ENCODE measurements around the gene SMOC1. TPM values are rescaled to one million over a fixed set of nuclear protein-coding genes. Genes with fewer than 3 reads are reported as not detected.

The SMOC1 gene
- total RNA-seq, 4 donors from 2014 or later = 0.72 to 3.1 (median 1.6) TPM

GRCh38 chr14:70052990-70053389 lies 173.8 kb downstream of the SMOC1 start:
- Histone ChIP-seq H3K27me3 (no peaks in the 10 kb centered on the region), H3K27ac (no peak overlapping the region), H3K36me3 (no peaks in the 10 kb centered on the region), H3K4me3 (no peak overlapping the region), H3K9me3 (no peaks in the 10 kb centered on the region), H3K4me1 (no peaks in the 10 kb centered on the region)
- WGBS = 27% methylated on average over 3 of the region's 3 CpGs
- TF ChIP-seq POLR2AphosphoS5 (IDR thresholded peaks at IDR 0.05) (no peak), CTCF (IDR thresholded peaks at IDR 0.05) (no peak)
- DNase-seq (ENCODE audit: low spot score in 2 of 2) = no peak

- DNase-seq (ENCODE audit: low spot score in 2 of 2) = no peak
- H3K27ac ChIP-seq = no peak overlapping the region
- WGBS = 65% methylated on average over 5 of the region's 5 CpGs
- no peaks in the 10 kb centered on the region for H3K36me3 ChIP-seq
- H3K27me3 ChIP-seq = no peaks in the 10 kb centered on the region
- H3K9me3 ChIP-seq = no peaks in the 10 kb centered on the region
- TF ChIP-seq POLR2A (IDR thresholded peaks at IDR 0.05) = no peak
- no peak for TF ChIP-seq CTCF (IDR thresholded peaks at IDR 0.05)
- no peak for TF ChIP-seq POLR2AphosphoS5 (IDR thresholded peaks at IDR 0.05)
- no peak for TF ChIP-seq EP300 (IDR thresholded peaks at IDR 0.05)
- H3K4me1 ChIP-seq = no peaks in the 10 kb centered on the region
- no peak overlapping the region for H3K4me3 ChIP-seq
Observed at GRCh38 chr14:70057519-70058136, 178.4 kb downstream of the SMOC1 start.

GRCh38 chr14:70059545-70059944 lies 180.3 kb downstream of the SMOC1 start:
- H3K4me3 ChIP-seq = no peak overlapping the region
- no peaks in the 10 kb centered on the region for H3K4me1 ChIP-seq
- H3K9me3 ChIP-seq = no peaks in the 10 kb centered on the region
- H3K27ac ChIP-seq = no peak overlapping the region
- WGBS = 82% methylated on average over 2 of the region's 2 CpGs
- TF ChIP-seq EP300 (IDR thresholded peaks at IDR 0.05) = no peak
- TF ChIP-seq POLR2AphosphoS5 (IDR thresholded peaks at IDR 0.05) = no peak
- no peak for TF ChIP-seq CTCF (IDR thresholded peaks at IDR 0.05)
- no peak for TF ChIP-seq POLR2A (IDR thresholded peaks at IDR 0.05)
- H3K36me3 ChIP-seq = no peaks in the 10 kb centered on the region
- H3K27me3 ChIP-seq = no peaks in the 10 kb centered on the region
- DNase-seq (ENCODE audit: low spot score in 2 of 2) = no peak

- WGBS = 75% methylated on average over 2 of the region's 2 CpGs
- Histone ChIP-seq H3K36me3 (no peaks in the 10 kb centered on the region), H3K27me3 (no peaks in the 10 kb centered on the region), H3K9me3 (no peaks in the 10 kb centered on the region), H3K4me3 (no peak overlapping the region), H3K27ac (no peak overlapping the region), H3K4me1 (no peaks in the 10 kb centered on the region)
- TF ChIP-seq POLR2AphosphoS5 (IDR thresholded peaks at IDR 0.05) (no peak), POLR2A (IDR thresholded peaks at IDR 0.05) (no peak), CTCF (IDR thresholded peaks at IDR 0.05) (no peak), EP300 (IDR thresholded peaks at IDR 0.05) (no peak)
- DNase-seq (ENCODE audit: low spot score in 2 of 2) = no peak
Observed at GRCh38 chr14:70061108-70061507, 181.9 kb downstream of the SMOC1 start.

- Histone ChIP-seq H3K27me3 (no peaks in the 10 kb centered on the region), H3K9me3 (no peaks in the 10 kb centered on the region), H3K36me3 (no peaks in the 10 kb centered on the region), H3K4me1 (no peaks in the 10 kb centered on the region), H3K4me3 (no peak overlapping the region), H3K27ac (no peak overlapping the region)
- TF ChIP-seq CTCF (IDR thresholded peaks at IDR 0.05) = no peak
- no peak for DNase-seq (ENCODE audit: low spot score in 2 of 2)
- 61% methylated on average over 11 of the region's 11 CpGs for WGBS
Observed at GRCh38 chr14:70064136-70064865, 185.1 kb downstream of the SMOC1 start.

All from suprapubic skin (tissue), 4 donors.